Gastrocnemius medialis (tissue), 4 donors: ENCODE measurements around the gene TRIM49B.
"Not testable (repeated sequence)": the region's sequence is repeated elsewhere in the genome, so short reads cannot be mapped to it uniquely, and the experiment has no call there.

Experiments
- POLR2A ChIP-seq, 2 donors: fragments of 450-650 bp; IDR thresholded peaks; one replicate each; pipeline ENCODE4 v1.6.1; 2017; ENCODE audit warnings: antibody characterized with exemption in 2 of 2, mild to moderate bottlenecking in 2 of 2, moderate library complexity in 2 of 2
- TF ChIP-seq, protein P1 (sequence below), 5 experiments: fragments of 450-650 bp in 3 of 5; fragments of 200-600 bp in 2 of 5; sonication (generic) in 2 of 5; IDR thresholded peaks in 4 of 5; conservative IDR thresholded peaks in 1 of 5; 1 replicate in 4 of 5; 2 replicates in 1 of 5; pipeline ENCODE4 v1.5.1; 2016 to 2019; ENCODE audit warnings: antibody characterized with exemption in 5 of 5, mild to moderate bottlenecking in 3 of 5, moderate library complexity in 3 of 5

DNA sequence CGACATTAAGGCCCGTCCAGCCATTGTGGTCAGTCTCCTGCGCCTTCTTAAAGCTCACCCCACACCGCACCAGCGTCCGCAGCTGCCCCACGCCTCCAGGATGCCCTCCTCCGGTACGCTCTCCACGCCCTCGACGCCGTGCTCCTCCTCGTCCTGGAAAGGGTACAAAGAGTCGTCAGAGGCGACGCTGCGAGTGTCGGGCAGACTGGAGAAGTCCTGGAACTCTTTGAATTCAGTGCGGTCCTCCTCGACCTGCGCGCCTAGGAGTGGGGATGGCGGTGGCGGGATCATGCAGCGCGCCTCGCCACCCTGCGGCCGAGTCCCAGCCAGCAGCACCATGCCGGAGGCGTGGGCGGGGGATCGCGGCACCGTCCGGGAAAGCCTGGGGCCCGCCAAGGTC lies 21.2 kb downstream of the TRIM49B start:
- TF ChIP-seq, protein P1, sequence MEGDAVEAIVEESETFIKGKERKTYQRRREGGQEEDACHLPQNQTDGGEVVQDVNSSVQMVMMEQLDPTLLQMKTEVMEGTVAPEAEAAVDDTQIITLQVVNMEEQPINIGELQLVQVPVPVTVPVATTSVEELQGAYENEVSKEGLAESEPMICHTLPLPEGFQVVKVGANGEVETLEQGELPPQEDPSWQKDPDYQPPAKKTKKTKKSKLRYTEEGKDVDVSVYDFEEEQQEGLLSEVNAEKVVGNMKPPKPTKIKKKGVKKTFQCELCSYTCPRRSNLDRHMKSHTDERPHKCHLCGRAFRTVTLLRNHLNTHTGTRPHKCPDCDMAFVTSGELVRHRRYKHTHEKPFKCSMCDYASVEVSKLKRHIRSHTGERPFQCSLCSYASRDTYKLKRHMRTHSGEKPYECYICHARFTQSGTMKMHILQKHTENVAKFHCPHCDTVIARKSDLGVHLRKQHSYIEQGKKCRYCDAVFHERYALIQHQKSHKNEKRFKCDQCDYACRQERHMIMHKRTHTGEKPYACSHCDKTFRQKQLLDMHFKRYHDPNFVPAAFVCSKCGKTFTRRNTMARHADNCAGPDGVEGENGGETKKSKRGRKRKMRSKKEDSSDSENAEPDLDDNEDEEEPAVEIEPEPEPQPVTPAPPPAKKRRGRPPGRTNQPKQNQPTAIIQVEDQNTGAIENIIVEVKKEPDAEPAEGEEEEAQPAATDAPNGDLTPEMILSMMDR (IDR thresholded peaks at IDR 0.05 in 4 of 5, conservative IDR thresholded peaks at IDR 0.05 in 1 of 5), result not testable (repeated sequence)
- TF ChIP-seq POLR2A (IDR thresholded peaks at IDR 0.05), result not testable (repeated sequence)
